Stimulated activated CD4-positive, alpha-beta T cell treated with anti-CD3 and anti-CD28 coated beads, Interleukin-4, amount 100 ng/mL, for 4 hours (primary cell): ENCODE results near the gene TC2N.
"Not testable (repeated sequence)": the region's sequence is repeated elsewhere in the genome, so short reads cannot be mapped to it uniquely, and the experiment has no call there.

Source experiments
- DNase-seq, 2 experiments: peaks; one replicate each; pipeline ENCODE4 v3.0.0-alpha.2; 2020

The TC2N gene

GRCh38 chr14:91867316-91867988 lies at the start of gene TC2N:
TSS of gene TC2N (minus strand) at chr14:91867536. CDS start at chr14:91813769, 53,767 bp downstream.
- DNase-seq = peak in 1 of 2 experiments; percentile 27

GRCh38 chr14:91912035-91912434 lies 44.7 kb upstream of the TC2N start:
- DNase-seq = no peak

GRCh38 chr14:91911474-91912032 lies 44.2 kb upstream of the TC2N start:
- peak; percentile 10 to 42 for DNase-seq

- DNase-seq = no peak
Observed at GRCh38 chr14:91910196-91910595, 42.9 kb upstream of the TC2N start.

- DNase-seq = no peak
Observed at GRCh38 chr14:91906374-91906773, 39.0 kb upstream of the TC2N start.

GRCh38 chr14:91904956-91905645 lies 37.8 kb upstream of the TC2N start:
- DNase-seq = no peak

GRCh38 chr14:91904483-91904882 lies 37.1 kb upstream of the TC2N start:
- no peak for DNase-seq

GRCh38 chr14:91903070-91903469 lies 35.7 kb upstream of the TC2N start:
- no peak for DNase-seq

GRCh38 chr14:91902336-91902735 lies 35.0 kb upstream of the TC2N start:
- no peak for DNase-seq

- no peak for DNase-seq
Observed at GRCh38 chr14:91901449-91902226, 34.3 kb upstream of the TC2N start.

GRCh38 chr14:91899806-91900205 lies 32.5 kb upstream of the TC2N start:
- no peak for DNase-seq

- no peak for DNase-seq
Observed at GRCh38 chr14:91899213-91899612, 31.9 kb upstream of the TC2N start.

GRCh38 chr14:91898372-91898771 lies 31.0 kb upstream of the TC2N start:
- no peak for DNase-seq

- not testable (repeated sequence) for DNase-seq
Observed at GRCh38 chr14:91897716-91898115, 30.4 kb upstream of the TC2N start.

- no peak for DNase-seq
Observed at GRCh38 chr14:91897106-91897701, 29.9 kb upstream of the TC2N start.

- no peak for DNase-seq
Observed at GRCh38 chr14:91896419-91896818, 29.1 kb upstream of the TC2N start.

- DNase-seq = no peak
Observed at GRCh38 chr14:91893669-91894068, 26.3 kb upstream of the TC2N start.

GRCh38 chr14:91893007-91893406 lies 25.7 kb upstream of the TC2N start:
- no peak for DNase-seq

- no peak for DNase-seq
Observed at GRCh38 chr14:91891721-91892220, 24.4 kb upstream of the TC2N start.

- no peak for DNase-seq
Observed at GRCh38 chr14:91891101-91891500, 23.8 kb upstream of the TC2N start.

- DNase-seq = no peak
Observed at GRCh38 chr14:91890291-91890749, 23.0 kb upstream of the TC2N start.

- no peak for DNase-seq
Observed at GRCh38 chr14:91889477-91890211, 22.3 kb upstream of the TC2N start.
